HCT116 (cell line): ENCODE data around the gene ZFPL1. TPM values are rescaled to one million over a fixed set of nuclear protein-coding genes. Genes with fewer than 3 reads are reported as not detected.

Experiments used
- ATAC-seq: fragments of 200-7000 bp; cut with Tn5 transposase; 2 replicates; pipeline ENCODE4 v1.9.1; 2020; ENCODE audit warnings: mild to moderate bottlenecking, moderate library complexity
- BruUV-seq: library from RNA; stranded (reverse); fragments of 400-500 nt; replicated peaks from 2 replicates; lab custom pipeline; 2021; lab: Mats Ljungman, UMichigan
- CTCF ChIA-PET: fragments of 300-600 bp; sonication (Branson Sonifier 250); formaldehyde crosslinking; loops from one replicate; lab custom pipeline; 2021; ENCODE audit warnings: antibody characterized with exemption; lab: Charles Lee
- POLR2A ChIA-PET: fragments of 300-600, 350-600 bp; sonication (Branson Sonifier 250); formaldehyde crosslinking; loops from one replicate; lab custom pipeline; 2021; ENCODE audit warnings: antibody characterized with exemption; lab: Charles Lee
- RAD21 ChIA-PET, 2 experiments: fragments of 300-600 bp; sonication (Branson Sonifier 250); formaldehyde crosslinking; loops; one replicate each; lab custom pipeline; 2023; ENCODE audit warnings: low total read pairs in 2 of 2; ENCODE audit not compliant: uncharacterized antibody in 2 of 2, unreplicated experiment in 2 of 2, low non-redundant PET in 1 of 2; lab: Charles Lee
- DNase-seq: peaks from one replicate; pipeline ENCODE4 v3.0.0-alpha.2; 2010; ENCODE audit warnings: low read depth, low spot score
- H2AFZ ChIP-seq: fragments of 200-600 bp; shearing (Covaris generic), sonication (generic); 2 replicates; pipeline ENCODE4 v1.6.1; 2017; ENCODE audit warnings: low read depth, mixed run types, mixed read lengths, antibody characterized with exemption, low read length; ENCODE audit not compliant: poor library complexity, severe bottlenecking
- H3K27ac ChIP-seq: 2 replicates; pipeline ENCODE4 v1.5.1; 2012; ENCODE audit warnings: low read depth, low read length
- H3K27me3 ChIP-seq: fragments of 200-600 bp; sonication (generic); 2 replicates; pipeline ENCODE4 v1.6.1; 2016; ENCODE audit warnings: mixed run types, low read length, mixed read lengths; ENCODE audit not compliant: insufficient read depth
- H3K36me3 ChIP-seq, 2 experiments: fragments of 200-500 bp in 1 of 2; fragments of 200-600 bp in 1 of 2; sonication (Bioruptor generic) in 1 of 2; sonication (generic) in 1 of 2; 2 replicates each; pipeline versions ENCODE4 v1.5.1 to v1.6.1; 2014 to 2016; ENCODE audit warnings: low read length in 2 of 2, inconsistent platforms in 1 of 2, mixed read lengths in 1 of 2, mixed run types in 1 of 2; ENCODE audit not compliant: insufficient read depth in 2 of 2, control insufficient read depth in 1 of 2
- H3K4me1 ChIP-seq, 2 experiments: fragments of 200-600 bp in 1 of 2; sonication (generic) in 1 of 2; 2 replicates each; pipeline versions ENCODE4 v1.5.1 to v1.6.1; 2012 to 2017; ENCODE audit warnings: low read length in 2 of 2, inconsistent platforms in 1 of 2, mild to moderate bottlenecking in 1 of 2, mixed read lengths in 1 of 2, mixed run types in 1 of 2, moderate library complexity in 1 of 2; ENCODE audit not compliant: insufficient read depth in 2 of 2, control insufficient read depth in 1 of 2
- H3K4me2 ChIP-seq: fragments of 200-600 bp; sonication (generic); 2 replicates; pipeline ENCODE4 v1.6.1; 2017; ENCODE audit warnings: mixed run types, low read length, mixed read lengths
- H3K4me3 ChIP-seq, 2 experiments: fragments of 200-600 bp in 1 of 2; sonication (generic) in 1 of 2; replicated peaks in 1 of 2; 2 replicates each; pipeline ENCODE4 v1.5.1; 2011 to 2016; ENCODE audit warnings: low read length in 2 of 2, control low read depth in 1 of 2, low read depth in 1 of 2, mild to moderate bottlenecking in 1 of 2, mixed read lengths in 1 of 2, mixed run types in 1 of 2
- H3K79me2 ChIP-seq: fragments of 200-600 bp; sonication (generic); 2 replicates; pipeline ENCODE4 v1.6.1; 2017; ENCODE audit warnings: mild to moderate bottlenecking, mixed run types, low read length, moderate library complexity, mixed read lengths; ENCODE audit not compliant: insufficient read depth
- H3K9ac ChIP-seq: fragments of 200-600 bp; sonication (generic); 2 replicates; pipeline ENCODE4 v1.6.1; 2016; ENCODE audit warnings: low read length, mixed read lengths
- H3K9me2 ChIP-seq: fragments of 200-600 bp; sonication (generic), shearing (Covaris generic); 2 replicates; pipeline ENCODE4 v1.6.1; 2017; ENCODE audit warnings: mixed run types, mild to moderate bottlenecking, moderate library complexity; ENCODE audit not compliant: insufficient read depth
- H3K9me3 ChIP-seq, 2 experiments: fragments of 200-500 bp in 1 of 2; fragments of 200-600 bp in 1 of 2; sonication (Bioruptor generic) in 1 of 2; sonication (generic) in 1 of 2; 2 replicates each; pipeline ENCODE4 v1.6.1; 2014 to 2017; ENCODE audit warnings: low read length in 2 of 2, mixed read lengths in 2 of 2, inconsistent platforms in 1 of 2, low read depth in 1 of 2, mild to moderate bottlenecking in 1 of 2, mixed run types in 1 of 2, moderate library complexity in 1 of 2; ENCODE audit not compliant: control insufficient read depth in 1 of 2, insufficient read depth in 1 of 2
- H4K20me1 ChIP-seq: fragments of 200-600 bp; sonication (generic), shearing (Covaris generic); 2 replicates; pipeline ENCODE4 v1.6.1; 2017; ENCODE audit warnings: mixed run types, mild to moderate bottlenecking, moderate library complexity; ENCODE audit not compliant: insufficient read depth
- CTCF ChIP-seq, 3 experiments: fragments of 200-600 bp in 1 of 3; sonication (generic) in 1 of 3; IDR thresholded peaks in 2 of 3; conservative IDR thresholded peaks in 1 of 3; 2 replicates each; pipeline ENCODE4 v1.5.1; 2012 to 2017; ENCODE audit warnings: low read depth in 2 of 3, low read length in 2 of 3, antibody characterized with exemption in 1 of 3, borderline replicate concordance in 1 of 3, control low read depth in 1 of 3, mild to moderate bottlenecking in 1 of 3, mixed read lengths in 1 of 3, mixed run types in 1 of 3, moderate library complexity in 1 of 3; ENCODE audit not compliant: insufficient read depth in 1 of 3
- EGR1 ChIP-seq: IDR thresholded peaks from 2 replicates; pipeline ENCODE4 v1.6.1; 2012; ENCODE audit warnings: low read depth
- ELF1 ChIP-seq: IDR thresholded peaks from 2 replicates; pipeline ENCODE4 v1.6.1; 2012; ENCODE audit warnings: low read depth, borderline replicate concordance
- EZH2 ChIP-seq: fragments of 200-600 bp; sonication (generic); IDR thresholded peaks from 2 replicates; pipeline ENCODE4 v1.6.1; 2017; ENCODE audit warnings: antibody characterized with exemption, mixed run types
- EZH2phosphoT487 ChIP-seq: fragments of 200-600 bp; IDR thresholded peaks from 2 replicates; pipeline ENCODE4 v1.6.1; 2018; ENCODE audit warnings: antibody characterized with exemption, borderline replicate concordance
- POLR2A ChIP-seq: IDR thresholded peaks from 2 replicates; pipeline ENCODE4 v1.7.0; 2011; ENCODE audit warnings: borderline replicate concordance; ENCODE audit not compliant: insufficient read depth, insufficient read length; ENCODE audit errors: extremely low read depth
- RAD21 ChIP-seq: IDR thresholded peaks from 2 replicates; pipeline ENCODE4 v1.6.1; 2012; ENCODE audit warnings: low read depth, mild to moderate bottlenecking
- REST ChIP-seq: IDR thresholded peaks from 2 replicates; pipeline ENCODE4 v1.6.1; 2012; ENCODE audit warnings: low read depth
- SP1 ChIP-seq: IDR thresholded peaks from 2 replicates; pipeline ENCODE4 v1.6.1; 2012; ENCODE audit warnings: low read depth
- intact Hi-C: fragments of 100-400 bp; cut with micrococcal nuclease; formaldehyde crosslinking; loops from 2 replicates; pipeline ENCODE4 v1.10.0; 2022
- total RNA-seq: library from RNA; stranded (reverse); gene quantifications from one replicate; pipeline ENCODE4 v1.2.1, GENCODE V29; 2021; ENCODE audit not compliant: unreplicated experiment
- TF ChIP-seq, protein P1 (sequence below): IDR thresholded peaks from 2 replicates; pipeline ENCODE4 v1.6.1; 2012

ZFPL1 gene
- total RNA-seq, 1 experiment from 2014 or later, result 35.3 TPM

DNA sequence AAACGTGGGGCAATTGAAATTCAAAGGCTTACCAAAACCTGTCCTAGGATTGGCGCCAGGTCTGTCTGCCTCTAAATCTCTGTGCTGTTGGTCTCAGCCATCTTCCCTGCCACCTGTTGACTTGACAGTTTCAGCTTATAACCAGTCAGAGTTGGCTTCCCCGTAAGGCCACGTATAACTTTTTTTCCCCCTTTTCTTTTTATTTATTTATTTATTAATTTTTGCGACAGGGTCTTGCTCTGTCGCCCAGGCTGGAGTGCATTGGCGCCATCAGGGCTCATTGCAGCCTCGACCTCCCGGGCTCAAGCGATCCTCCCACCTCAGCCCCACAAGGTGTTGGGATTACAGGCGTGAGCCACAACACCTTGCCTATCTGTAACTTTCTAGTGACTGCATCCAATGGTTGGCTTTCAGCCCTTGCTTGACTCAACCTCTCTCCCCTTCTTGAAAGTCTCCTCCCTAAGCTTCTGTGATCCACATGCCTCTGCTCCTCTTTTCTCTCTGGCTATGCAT is 51.7 kb downstream of the ZFPL1 start (continued):
- TF ChIP-seq CTCF (IDR thresholded peaks at IDR 0.05 in 2 of 3, conservative IDR thresholded peaks at IDR 0.05 in 1 of 3; ENCODE audit: borderline replicate concordance in 1 of 3, insufficient read depth in 1 of 3, low read depth in 2 of 3, low read length in 2 of 3) (no peak), SP1 (no peak), EGR1 (no peak), POLR2A (no peak)

DNA sequence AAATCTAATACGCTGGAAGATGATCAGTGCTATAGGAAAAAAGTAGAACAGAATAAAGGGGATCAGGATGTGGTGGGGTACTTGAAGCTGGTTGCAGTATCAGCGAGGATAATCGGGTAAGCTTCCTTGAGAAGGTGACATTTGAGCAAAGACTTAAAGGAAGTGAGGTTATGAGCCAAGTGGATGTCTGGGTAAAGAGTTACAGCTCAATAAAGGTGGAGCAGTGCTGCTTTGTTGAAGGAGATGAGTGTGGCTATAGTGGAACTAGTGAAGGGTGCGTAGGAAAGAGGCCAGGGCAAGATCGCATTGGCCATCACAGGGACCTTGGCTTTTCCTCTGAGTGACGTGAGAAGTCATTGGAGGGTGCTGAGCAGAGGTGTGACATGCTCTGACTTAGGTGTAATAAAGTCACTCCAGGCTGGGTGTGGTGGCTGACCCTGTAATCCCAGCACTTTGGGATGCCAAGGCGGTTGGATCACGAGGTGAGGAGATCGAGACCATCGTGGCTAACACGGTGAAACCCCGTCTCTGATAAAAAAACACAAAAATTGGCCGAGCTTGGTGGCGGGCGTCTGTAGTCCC is 52.6 kb downstream of the ZFPL1 start:
- no peak overlapping the region for H3K27ac ChIP-seq
- DNase-seq (no peak), ATAC-seq (no peak)
- intact Hi-C loops, result no loop called here
- no peak overlapping the region for H3K9ac ChIP-seq
- H3K4me3 ChIP-seq, result no peak overlapping the region
- BruUV-seq, result no TSS peak
- peaks cover 27% of the 10 kb centered on the region for H3K79me2 ChIP-seq
- H4K20me1 ChIP-seq, result no peaks in the 10 kb centered on the region
- peaks cover 9 to 28% of the 10 kb centered on the region in 2 experiments; a peak in 3 of 4 replicates for H3K4me1 ChIP-seq
- no peaks in the 10 kb centered on the region for H3K9me2 ChIP-seq
- H3K9me3 ChIP-seq, result no peaks in the 10 kb centered on the region
- ChIA-PET POLR2A (interaction anchor here (1.4 to 4.1 kb wide), 5 partner anchors 8 to 38 kb away, joined by 4 to 52 read pairs (median 12); partner anchors contain the start of genes FAU, MRPL49 and SPDYC), RAD21 (no interaction called here), CTCF (interaction anchor here (2.6 kb wide), 1 partner anchor 44 kb away, joined by 9 read pairs; no protein-coding TSS in a partner anchor)
- no peaks in the 10 kb centered on the region for H3K27me3 ChIP-seq
- H3K4me2 ChIP-seq, result no peak overlapping the region
- no peak for TF ChIP-seq REST
- no peak for TF ChIP-seq EZH2
- TF ChIP-seq EGR1, result no peak
- TF ChIP-seq EZH2phosphoT487, result no peak
- TF ChIP-seq SP1, result no peak
- no peak for TF ChIP-seq ELF1
- TF ChIP-seq, protein P1, sequence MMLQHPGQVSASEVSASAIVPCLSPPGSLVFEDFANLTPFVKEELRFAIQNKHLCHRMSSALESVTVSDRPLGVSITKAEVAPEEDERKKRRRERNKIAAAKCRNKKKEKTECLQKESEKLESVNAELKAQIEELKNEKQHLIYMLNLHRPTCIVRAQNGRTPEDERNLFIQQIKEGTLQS, result no peak
- no peak for TF ChIP-seq RAD21
- peaks cover 4 to 11% of the 10 kb centered on the region in 2 experiments; a peak in 2 of 4 replicates for H3K36me3 ChIP-seq
- no peak overlapping the region for H2AFZ ChIP-seq
